Measurements from ENCODE around the gene PAN3.

PAN3 gene

GRCh38 chr13:28271056-28271840 is 132.9 kb downstream of the PAN3 start:
- no peak overlapping the region for H3K9ac ChIP-seq (ENCODE audit: low read length)
- no peaks in the 10 kb centered on the region for H3K27me3 ChIP-seq (ENCODE audit: insufficient read depth, low read length)
- no peaks in the 10 kb centered on the region for H4K20me1 ChIP-seq (ENCODE audit: insufficient read depth, low read length)
- peaks cover 16% of the 10 kb centered on the region for H3K4me1 ChIP-seq (ENCODE audit: insufficient read depth, low read length, severe bottlenecking)
- H3K27ac ChIP-seq (ENCODE audit: low read depth, low read length, poor library complexity, severe bottlenecking), result no peak overlapping the region
- H3K4me3 ChIP-seq (ENCODE audit: low read depth, low read length, poor library complexity, severe bottlenecking), result no peak overlapping the region
- TF ChIP-seq, protein P1, sequence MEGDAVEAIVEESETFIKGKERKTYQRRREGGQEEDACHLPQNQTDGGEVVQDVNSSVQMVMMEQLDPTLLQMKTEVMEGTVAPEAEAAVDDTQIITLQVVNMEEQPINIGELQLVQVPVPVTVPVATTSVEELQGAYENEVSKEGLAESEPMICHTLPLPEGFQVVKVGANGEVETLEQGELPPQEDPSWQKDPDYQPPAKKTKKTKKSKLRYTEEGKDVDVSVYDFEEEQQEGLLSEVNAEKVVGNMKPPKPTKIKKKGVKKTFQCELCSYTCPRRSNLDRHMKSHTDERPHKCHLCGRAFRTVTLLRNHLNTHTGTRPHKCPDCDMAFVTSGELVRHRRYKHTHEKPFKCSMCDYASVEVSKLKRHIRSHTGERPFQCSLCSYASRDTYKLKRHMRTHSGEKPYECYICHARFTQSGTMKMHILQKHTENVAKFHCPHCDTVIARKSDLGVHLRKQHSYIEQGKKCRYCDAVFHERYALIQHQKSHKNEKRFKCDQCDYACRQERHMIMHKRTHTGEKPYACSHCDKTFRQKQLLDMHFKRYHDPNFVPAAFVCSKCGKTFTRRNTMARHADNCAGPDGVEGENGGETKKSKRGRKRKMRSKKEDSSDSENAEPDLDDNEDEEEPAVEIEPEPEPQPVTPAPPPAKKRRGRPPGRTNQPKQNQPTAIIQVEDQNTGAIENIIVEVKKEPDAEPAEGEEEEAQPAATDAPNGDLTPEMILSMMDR (IDR thresholded peaks at IDR 0.05; ENCODE audit: low read length), result no peak
- no peak for TF ChIP-seq EZH2 (IDR thresholded peaks at IDR 0.05; ENCODE audit: borderline replicate concordance, low read length)
- no peak overlapping the region for H3K4me2 ChIP-seq (ENCODE audit: low read length)
- H2AFZ ChIP-seq (ENCODE audit: low read length), result no peak overlapping the region
- H3K36me3 ChIP-seq (ENCODE audit: insufficient read depth, low read length), result peaks cover 30% of the 10 kb centered on the region
- no peaks in the 10 kb centered on the region for H3F3A ChIP-seq (ENCODE audit: insufficient read depth, low read length)
- no peaks in the 10 kb centered on the region for H3K79me2 ChIP-seq (ENCODE audit: insufficient read depth, low read length)
- H3K9me2 ChIP-seq (ENCODE audit: low read depth, low read length), result no peaks in the 10 kb centered on the region
- no peaks in the 10 kb centered on the region for H3K9me3 ChIP-seq (ENCODE audit: low read length)

DNA sequence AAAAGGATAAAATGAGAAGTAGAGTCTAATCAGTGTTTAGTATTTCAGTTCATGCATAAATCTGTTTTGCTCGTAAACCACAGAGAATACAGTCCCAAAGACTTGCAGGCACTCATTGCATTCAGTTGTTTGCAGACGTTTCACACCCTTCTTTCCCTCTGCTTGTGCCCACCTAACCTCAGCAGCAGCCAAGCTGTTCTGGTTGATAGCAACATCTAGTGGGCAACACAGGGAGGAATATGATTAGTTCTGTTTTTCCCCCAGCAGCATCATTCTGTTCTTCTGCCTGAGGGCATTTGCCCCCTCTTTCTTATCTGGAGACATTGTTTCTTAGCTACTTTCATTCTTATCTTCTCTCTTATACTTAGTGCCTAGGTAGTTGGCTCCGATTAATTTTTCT is 135.6 kb downstream of the PAN3 start:
- Histone ChIP-seq H3K79me2 (ENCODE audit: insufficient read depth, low read length) (no peaks in the 10 kb centered on the region), H3K9me2 (ENCODE audit: low read depth, low read length) (no peaks in the 10 kb centered on the region), H3K4me1 (ENCODE audit: insufficient read depth, low read length, severe bottlenecking) (peaks cover 8% of the 10 kb centered on the region), H2AFZ (ENCODE audit: low read length) (no peak overlapping the region), H3K4me2 (ENCODE audit: low read length) (no peak overlapping the region), H3K9me3 (ENCODE audit: low read length) (no peaks in the 10 kb centered on the region), H3K27me3 (ENCODE audit: insufficient read depth, low read length) (no peaks in the 10 kb centered on the region), H3F3A (ENCODE audit: insufficient read depth, low read length) (no peaks in the 10 kb centered on the region), H3K9ac (ENCODE audit: low read length) (no peak overlapping the region), H3K36me3 (ENCODE audit: insufficient read depth, low read length) (peaks cover 18% of the 10 kb centered on the region; the same call in 1 of the 2 replicates), H3K27ac (ENCODE audit: low read depth, low read length, poor library complexity, severe bottlenecking) (no peak overlapping the region), H3K4me3 (ENCODE audit: low read depth, low read length, poor library complexity, severe bottlenecking) (no peak overlapping the region), H4K20me1 (ENCODE audit: insufficient read depth, low read length) (no peaks in the 10 kb centered on the region)
- no peak for TF ChIP-seq EZH2 (IDR thresholded peaks at IDR 0.05; ENCODE audit: borderline replicate concordance, low read length)
- TF ChIP-seq, protein P1 (IDR thresholded peaks at IDR 0.05; ENCODE audit: low read length), result peak; percentile 28; the same call in 1 of the 2 replicates

DNA sequence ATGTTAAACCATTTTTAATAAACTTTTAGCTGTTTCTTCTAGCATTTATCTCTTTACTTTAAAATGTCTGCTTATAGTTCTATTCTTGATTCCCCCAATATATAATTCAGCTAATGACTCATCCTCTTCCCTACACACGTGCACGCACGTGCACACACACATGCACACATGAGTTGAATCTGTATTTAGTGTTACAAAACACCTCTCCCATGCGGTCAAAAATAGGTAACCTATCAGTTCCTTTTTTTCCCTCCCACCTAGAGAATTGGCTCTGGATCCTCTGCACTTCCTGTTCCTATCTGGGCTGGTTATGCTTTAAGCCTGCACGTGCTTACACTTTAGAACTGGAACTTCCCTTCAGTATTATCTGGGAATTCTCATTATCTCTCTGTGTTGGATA is 144.1 kb downstream of the PAN3 start:
- H4K20me1 ChIP-seq (ENCODE audit: insufficient read depth, low read length), result no peaks in the 10 kb centered on the region
- no peaks in the 10 kb centered on the region for H3K9me3 ChIP-seq (ENCODE audit: low read length)
- no peak overlapping the region for H3K4me2 ChIP-seq (ENCODE audit: low read length)
- H3K9me2 ChIP-seq (ENCODE audit: low read depth, low read length), result no peaks in the 10 kb centered on the region
- H3K9ac ChIP-seq (ENCODE audit: low read length), result no peak overlapping the region
- no peak overlapping the region for H3K27ac ChIP-seq (ENCODE audit: low read depth, low read length, poor library complexity, severe bottlenecking)
- no peak overlapping the region for H3K4me3 ChIP-seq (ENCODE audit: low read depth, low read length, poor library complexity, severe bottlenecking)
- no peaks in the 10 kb centered on the region for H3K79me2 ChIP-seq (ENCODE audit: insufficient read depth, low read length)
- H3K4me1 ChIP-seq (ENCODE audit: insufficient read depth, low read length, severe bottlenecking), result no peaks in the 10 kb centered on the region
- H3K36me3 ChIP-seq (ENCODE audit: insufficient read depth, low read length), result peaks cover 42% of the 10 kb centered on the region; the same call in 1 of the 2 replicates
- no peak for TF ChIP-seq EZH2 (IDR thresholded peaks at IDR 0.05; ENCODE audit: borderline replicate concordance, low read length)
- TF ChIP-seq, protein P1 (IDR thresholded peaks at IDR 0.05; ENCODE audit: low read length), result no peak
- H3K27me3 ChIP-seq (ENCODE audit: insufficient read depth, low read length), result no peaks in the 10 kb centered on the region
- H3F3A ChIP-seq (ENCODE audit: insufficient read depth, low read length), result no peaks in the 10 kb centered on the region
- no peak overlapping the region for H2AFZ ChIP-seq (ENCODE audit: low read length)

Measured in OCI-LY1 (cell line).